Liver (tissue), 9 donors: Measurements from ENCODE around the gene UIMC1. TPM values are rescaled to one million over a fixed set of nuclear protein-coding genes. Genes with fewer than 3 reads are reported as not detected.

Source experiments
- DNase-seq: peaks from one replicate; pipeline ENCODE4 v3.0.0-alpha.2; 2017; ENCODE audit warnings: low spot score
- H3K27ac ChIP-seq, 2 donors: one replicate each; pipeline ENCODE4 v1.7.0; 2013; ENCODE audit warnings: inconsistent platforms in 2 of 2, low read length in 2 of 2, control low read depth in 1 of 2, low read depth in 1 of 2, mild to moderate bottlenecking in 1 of 2
- H3K27me3 ChIP-seq, 4 donors: one replicate each; pipeline versions ENCODE4 v1.6.1 to v1.7.0; 2013; ENCODE audit warnings: low read length in 3 of 4, inconsistent platforms in 1 of 4, mild to moderate bottlenecking in 1 of 4, moderate library complexity in 1 of 4; ENCODE audit not compliant: control insufficient read depth in 4 of 4, insufficient read depth in 4 of 4
- H3K36me3 ChIP-seq, 4 donors: one replicate each; pipeline versions ENCODE4 v1.6.1 to v1.7.0; 2013; ENCODE audit warnings: low read length in 3 of 4, mild to moderate bottlenecking in 3 of 4, low read depth in 1 of 4, moderate library complexity in 1 of 4; ENCODE audit not compliant: control insufficient read depth in 4 of 4, insufficient read depth in 3 of 4
- H3K4me1 ChIP-seq, 4 donors: one replicate each; pipeline versions ENCODE4 v1.6.1 to v1.7.0; 2013; ENCODE audit warnings: low read length in 3 of 4, mild to moderate bottlenecking in 3 of 4, moderate library complexity in 1 of 4; ENCODE audit not compliant: control insufficient read depth in 4 of 4, insufficient read depth in 4 of 4
- H3K4me3 ChIP-seq, 3 donors: one replicate each; pipeline versions ENCODE4 v1.6.1 to v1.7.0; 2013; ENCODE audit warnings: low read length in 3 of 3, control low read depth in 1 of 3, low read depth in 1 of 3, mild to moderate bottlenecking in 1 of 3
- H3K9ac ChIP-seq, 2 donors: one replicate each; pipeline ENCODE4 v1.7.0; 2013; ENCODE audit warnings: low read length in 2 of 2, mild to moderate bottlenecking in 2 of 2, moderate library complexity in 2 of 2, control low read depth in 1 of 2, low read depth in 1 of 2
- H3K9me3 ChIP-seq, 4 donors: one replicate each; pipeline versions ENCODE4 v1.6.1 to v1.7.0; 2013; ENCODE audit warnings: low read length in 3 of 4; ENCODE audit not compliant: control insufficient read depth in 4 of 4
- CTCF ChIP-seq: fragments of 150-350 bp; IDR thresholded peaks from 2 replicates; pipeline ENCODE4 v1.5.1; 2017; ENCODE audit warnings: improper control_type of control experiment, low read depth, low read length; ENCODE audit not compliant: missing input control
- EGR1 ChIP-seq, 2 donors: IDR thresholded peaks; 2 replicates each; pipeline ENCODE4 v1.6.1; 2016 to 2018; ENCODE audit warnings: antibody characterized with exemption in 2 of 2, low read depth in 2 of 2
- FOXA1 ChIP-seq: IDR thresholded peaks from 2 replicates; pipeline ENCODE4 v1.6.1; 2016; ENCODE audit warnings: antibody characterized with exemption
- FOXA2 ChIP-seq: IDR thresholded peaks from 2 replicates; pipeline ENCODE4 v1.6.1; 2016; ENCODE audit warnings: antibody characterized with exemption
- GABPA ChIP-seq, 2 donors: IDR thresholded peaks in 1 of 2; conservative IDR thresholded peaks in 1 of 2; 2 replicates each; pipeline ENCODE4 v1.6.1; 2016; ENCODE audit warnings: antibody characterized with exemption in 2 of 2, mild to moderate bottlenecking in 1 of 2, moderate library complexity in 1 of 2
- HNF4A ChIP-seq, 2 donors: conservative IDR thresholded peaks; 2 replicates each; pipeline ENCODE4 v1.6.1; 2016; ENCODE audit warnings: antibody characterized with exemption in 2 of 2, mild to moderate bottlenecking in 2 of 2
- HNF4G ChIP-seq: IDR thresholded peaks from 2 replicates; pipeline ENCODE4 v1.6.1; 2016; ENCODE audit warnings: antibody characterized with exemption
- RAD21 ChIP-seq, 2 donors: IDR thresholded peaks; 2 replicates each; pipeline ENCODE4 v1.6.1; 2016; ENCODE audit warnings: antibody characterized with exemption in 2 of 2, mild to moderate bottlenecking in 2 of 2
- REST ChIP-seq: IDR thresholded peaks from 2 replicates; pipeline ENCODE4 v1.6.1; 2016; ENCODE audit warnings: antibody characterized with exemption, mild to moderate bottlenecking
- RXRA ChIP-seq, 2 donors: IDR thresholded peaks; 2 replicates each; pipeline ENCODE4 v1.6.1; 2017 to 2018; ENCODE audit warnings: antibody characterized with exemption in 2 of 2, mild to moderate bottlenecking in 1 of 2
- SP1 ChIP-seq: IDR thresholded peaks from 2 replicates; pipeline ENCODE4 v1.6.1; 2018; ENCODE audit warnings: antibody characterized with exemption, mild to moderate bottlenecking
- TAF1 ChIP-seq: conservative IDR thresholded peaks from 2 replicates; pipeline ENCODE4 v1.6.1; 2016; ENCODE audit warnings: antibody characterized with exemption, mild to moderate bottlenecking
- YY1 ChIP-seq: IDR thresholded peaks from 2 replicates; pipeline ENCODE4 v1.6.1; 2016; ENCODE audit warnings: antibody characterized with exemption, mild to moderate bottlenecking
- ZBTB33 ChIP-seq: IDR thresholded peaks from 2 replicates; pipeline ENCODE4 v1.6.1; 2016; ENCODE audit warnings: antibody characterized with exemption
- WGBS: extraction: QIAGEN DNeasy Blood & Tissue Kit; methylation state at CpG from one replicate; pipeline ENCODE4 v1.1.7; 2013; 5-methylcytosine and 5-hydroxymethylcytosine counted together
- polyA plus RNA-seq, 2 donors: library from polyadenylated mRNA; stranded (reverse) in 1 of 2; unstranded in 1 of 2; fragments of 200-250 nt in 1 of 2; fragments of >200 nt in 1 of 2; fragmentation: Nextera tagmentation in 1 of 2; extraction: Ambion mirVana in 1 of 2; gene quantifications; one replicate each; pipeline versions ENCODE4 v1.2.1 to v1.2.3, GENCODE V29; 2013 to 2015
- total RNA-seq, 2 donors: library from RNA; depleted of rRNA; stranded (reverse); fragments of >200 nt; gene quantifications; one replicate each; pipeline ENCODE4 v1.2.3, GENCODE V29; 2014
- TF ChIP-seq, protein P1 (sequence below): IDR thresholded peaks from 2 replicates; pipeline ENCODE4 v1.6.1; 2016; ENCODE audit warnings: antibody characterized with exemption
- TF ChIP-seq, protein P2 (sequence below): IDR thresholded peaks from 2 replicates; pipeline ENCODE4 v1.6.1; 2016; ENCODE audit warnings: antibody characterized with exemption
- donor health status: healthy.
- donor health status: healthy.
- donor health status: healthy.
- donor health status: healthy.
- donor health status: healthy.

Gene UIMC1
- total and polyA plus RNA-seq, 4 donors, result 5.9 to 26.0 (median 11.7) TPM

GRCh38 chr5:176908675-176909368 lies 97.8 kb downstream of the UIMC1 start:
- no peak overlapping the region for H3K4me3 ChIP-seq
- H3K27ac ChIP-seq, result no peak overlapping the region
- H3K27me3 ChIP-seq, result no peaks in the 10 kb centered on the region
- 98% methylated on average over 5 of the region's 5 CpGs for WGBS
- no peak for DNase-seq
- peaks cover 0 to 2% (median 0%) of the 10 kb centered on the region in 4 donors for H3K4me1 ChIP-seq
- H3K9ac ChIP-seq, result no peak overlapping the region
- TF ChIP-seq EGR1 (IDR thresholded peaks at IDR 0.05; ENCODE audit: low read depth in 2 of 2) (no peak), TAF1 (no peak), HNF4A (conservative IDR thresholded peaks at IDR 0.05) (no peak), RXRA (IDR thresholded peaks at IDR 0.05) (no peak), HNF4G (no peak), FOXA1 (no peak), ZBTB33 (no peak), YY1 (no peak), RAD21 (IDR thresholded peaks at IDR 0.05) (no peak), CTCF (no peak)
- TF ChIP-seq, protein P1, sequence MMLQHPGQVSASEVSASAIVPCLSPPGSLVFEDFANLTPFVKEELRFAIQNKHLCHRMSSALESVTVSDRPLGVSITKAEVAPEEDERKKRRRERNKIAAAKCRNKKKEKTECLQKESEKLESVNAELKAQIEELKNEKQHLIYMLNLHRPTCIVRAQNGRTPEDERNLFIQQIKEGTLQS, result no peak
- TF ChIP-seq, protein P2, sequence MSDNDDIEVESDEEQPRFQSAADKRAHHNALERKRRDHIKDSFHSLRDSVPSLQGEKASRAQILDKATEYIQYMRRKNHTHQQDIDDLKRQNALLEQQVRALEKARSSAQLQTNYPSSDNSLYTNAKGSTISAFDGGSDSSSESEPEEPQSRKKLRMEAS, result no peak
- H3K9me3 ChIP-seq, result no peaks in the 10 kb centered on the region
- H3K36me3 ChIP-seq, result peaks cover 10 to 50% (median 43%) of the 10 kb centered on the region in 4 donors

- no peak overlapping the region for H3K9ac ChIP-seq
- no peak overlapping the region for H3K27ac ChIP-seq
- H3K9me3 ChIP-seq, result no peaks in the 10 kb centered on the region
- WGBS, result 92% methylated on average over 3 of the region's 3 CpGs
- no peak overlapping the region for H3K4me3 ChIP-seq
- H3K4me1 ChIP-seq, result no peaks in the 10 kb centered on the region
- DNase-seq, result no peak
- peaks cover 10 to 56% (median 49%) of the 10 kb centered on the region in 4 donors for H3K36me3 ChIP-seq
- no peaks in the 10 kb centered on the region for H3K27me3 ChIP-seq
- no peak for TF ChIP-seq RXRA (IDR thresholded peaks at IDR 0.05)
- no peak for TF ChIP-seq FOXA1
- TF ChIP-seq SP1, result no peak
- no peak for TF ChIP-seq EGR1 (IDR thresholded peaks at IDR 0.05; ENCODE audit: low read depth in 2 of 2)
- no peak for TF ChIP-seq REST
- no peak for TF ChIP-seq TAF1
- no peak for TF ChIP-seq CTCF
- no peak for TF ChIP-seq FOXA2
- TF ChIP-seq RAD21 (IDR thresholded peaks at IDR 0.05), result no peak
- TF ChIP-seq GABPA (IDR thresholded peaks at IDR 0.05 in 1 of 2, conservative IDR thresholded peaks at IDR 0.05 in 1 of 2), result no peak
- no peak for TF ChIP-seq HNF4G
- no peak for TF ChIP-seq HNF4A (conservative IDR thresholded peaks at IDR 0.05)
- no peak for TF ChIP-seq ZBTB33
- TF ChIP-seq, protein P1, result no peak
- TF ChIP-seq YY1, result no peak
These were observed 99.8 kb downstream of the UIMC1 start for GRCh38 chr5:176906796-176907195.
